Gastroesophageal sphincter (tissue), 4 donors: ENCODE measurements around the gene PTCD1. TPM values are rescaled to one million over a fixed set of nuclear protein-coding genes. Genes with fewer than 3 reads are reported as not detected.

Source experiments
- ATAC-seq: fragments of 150-250 bp; one replicate; pipeline ENCODE4 v1.9.1; 2016; ENCODE audit warnings: mild to moderate bottlenecking, moderate library complexity
- H3K27ac ChIP-seq, 4 donors: fragments of 200-600 bp; sonication (generic) in 3 of 4; 1 replicate in 3 of 4; 2 replicates in 1 of 4; pipeline ENCODE4 v1.5.1; 2016 to 2019
- H3K27me3 ChIP-seq: fragments of 200-600 bp; sonication (generic); one replicate; pipeline ENCODE4 v1.5.1; 2019
- H3K36me3 ChIP-seq, 2 donors: fragments of 200-600 bp; sonication (generic); one replicate each; pipeline ENCODE4 v1.5.1; 2019; ENCODE audit warnings: control low read depth in 1 of 2
- H3K4me1 ChIP-seq, 3 donors: fragments of 200-600 bp; sonication (generic); 1 replicate in 2 of 3; 2 replicates in 1 of 3; pipeline ENCODE4 v1.5.1; 2016 to 2019; ENCODE audit warnings: control low read depth in 2 of 3
- H3K4me3 ChIP-seq, 2 donors: fragments of 200-600 bp; sonication (generic); one replicate each; pipeline ENCODE4 v1.5.1; 2019; ENCODE audit warnings: mild to moderate bottlenecking in 1 of 2, moderate library complexity in 1 of 2
- H3K9me3 ChIP-seq, 3 donors: fragments of 200-600 bp; sonication (generic); one replicate each; pipeline ENCODE4 v1.5.1; 2017 to 2019; ENCODE audit warnings: control low read depth in 2 of 3
- EP300 ChIP-seq: sonication (generic); formaldehyde crosslinking; IDR thresholded peaks from one replicate; pipeline ENCODE4 v1.6.1; 2017; ENCODE audit warnings: antibody characterized with exemption, mild to moderate bottlenecking
- POLR2A ChIP-seq, 2 donors: fragments of 450-650 bp; IDR thresholded peaks; one replicate each; pipeline ENCODE4 v1.6.1; 2017; ENCODE audit warnings: antibody characterized with exemption in 2 of 2, mild to moderate bottlenecking in 2 of 2, moderate library complexity in 1 of 2
- POLR2AphosphoS5 ChIP-seq: sonication (generic); formaldehyde crosslinking; IDR thresholded peaks from one replicate; pipeline ENCODE4 v1.6.1; 2017; ENCODE audit warnings: antibody characterized with exemption
- WGBS, 2 donors: methylation state at CpG; one replicate each; pipeline ENCODE4 v1.1.5; 2018; ENCODE audit warnings: low coverage in 1 of 2; 5-methylcytosine and 5-hydroxymethylcytosine counted together
- total RNA-seq, 4 donors: library from RNA; depleted of rRNA; stranded (reverse); fragments of >200 nt; gene quantifications; one replicate each; pipeline ENCODE4 v1.1.0, GENCODE V29; 2016
- TF ChIP-seq, protein P1 (sequence below), 4 experiments: fragments of 200-600 bp in 2 of 4; fragments of 450-650 bp in 2 of 4; sonication (generic) in 1 of 4; IDR thresholded peaks; one replicate each; pipeline ENCODE4 v1.5.1; 2017 to 2019; ENCODE audit warnings: antibody characterized with exemption in 4 of 4, mild to moderate bottlenecking in 2 of 4, moderate library complexity in 2 of 4

Gene PTCD1
- total RNA-seq, 4 donors from 2014 or later: 6.2 to 10.8 (median 7.3) TPM

DNA sequence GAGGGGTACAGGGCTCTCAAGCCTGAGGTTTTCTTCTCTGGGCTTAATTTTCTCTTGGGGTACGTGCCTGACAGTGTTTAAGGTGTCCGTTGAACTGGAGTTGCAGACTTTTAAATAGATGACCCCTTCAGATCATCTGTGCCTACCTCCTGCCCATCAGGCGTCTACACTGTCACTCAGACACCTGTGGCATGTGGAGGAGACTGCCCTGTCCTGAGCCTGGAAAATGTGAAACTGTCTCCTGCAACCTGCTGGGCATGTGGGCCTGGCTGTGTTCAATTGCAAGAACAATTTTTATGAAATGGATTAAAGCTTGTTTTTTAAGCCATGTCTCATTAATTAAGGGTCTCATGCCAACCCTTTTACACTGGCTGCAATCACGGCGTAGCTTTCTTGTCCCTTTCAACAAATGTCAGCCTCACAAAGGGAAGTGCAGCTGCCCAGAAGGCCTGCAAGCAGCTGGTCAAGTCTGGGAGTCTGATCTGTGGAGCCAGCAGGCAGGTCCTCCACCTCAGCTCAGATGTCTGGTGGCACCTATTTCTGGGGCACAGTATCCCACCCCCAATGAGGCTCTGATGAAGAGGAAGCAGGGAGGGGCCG, 18.6 kb upstream of the PTCD1 start:
- H3K9me3 ChIP-seq: no peaks in the 10 kb centered on the region
- H3K27me3 ChIP-seq: no peaks in the 10 kb centered on the region
- H3K4me3 ChIP-seq: no peak overlapping the region
- no peak for ATAC-seq
- 51 to 100% methylated on average over 1 to 4 of the region's 6 CpGs for WGBS, 2 donors
- TF ChIP-seq, protein P1, sequence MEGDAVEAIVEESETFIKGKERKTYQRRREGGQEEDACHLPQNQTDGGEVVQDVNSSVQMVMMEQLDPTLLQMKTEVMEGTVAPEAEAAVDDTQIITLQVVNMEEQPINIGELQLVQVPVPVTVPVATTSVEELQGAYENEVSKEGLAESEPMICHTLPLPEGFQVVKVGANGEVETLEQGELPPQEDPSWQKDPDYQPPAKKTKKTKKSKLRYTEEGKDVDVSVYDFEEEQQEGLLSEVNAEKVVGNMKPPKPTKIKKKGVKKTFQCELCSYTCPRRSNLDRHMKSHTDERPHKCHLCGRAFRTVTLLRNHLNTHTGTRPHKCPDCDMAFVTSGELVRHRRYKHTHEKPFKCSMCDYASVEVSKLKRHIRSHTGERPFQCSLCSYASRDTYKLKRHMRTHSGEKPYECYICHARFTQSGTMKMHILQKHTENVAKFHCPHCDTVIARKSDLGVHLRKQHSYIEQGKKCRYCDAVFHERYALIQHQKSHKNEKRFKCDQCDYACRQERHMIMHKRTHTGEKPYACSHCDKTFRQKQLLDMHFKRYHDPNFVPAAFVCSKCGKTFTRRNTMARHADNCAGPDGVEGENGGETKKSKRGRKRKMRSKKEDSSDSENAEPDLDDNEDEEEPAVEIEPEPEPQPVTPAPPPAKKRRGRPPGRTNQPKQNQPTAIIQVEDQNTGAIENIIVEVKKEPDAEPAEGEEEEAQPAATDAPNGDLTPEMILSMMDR (IDR thresholded peaks at IDR 0.05): no peak
- TF ChIP-seq EP300 (no peak), POLR2AphosphoS5 (no peak), POLR2A (IDR thresholded peaks at IDR 0.05) (no peak)
- no peak overlapping the region for H3K27ac ChIP-seq
- peaks cover 0 to 24% (median 4%) of the 10 kb centered on the region in 3 donors for H3K4me1 ChIP-seq
- peaks cover 0 to 93% of the 10 kb centered on the region in 2 donors for H3K36me3 ChIP-seq

DNA sequence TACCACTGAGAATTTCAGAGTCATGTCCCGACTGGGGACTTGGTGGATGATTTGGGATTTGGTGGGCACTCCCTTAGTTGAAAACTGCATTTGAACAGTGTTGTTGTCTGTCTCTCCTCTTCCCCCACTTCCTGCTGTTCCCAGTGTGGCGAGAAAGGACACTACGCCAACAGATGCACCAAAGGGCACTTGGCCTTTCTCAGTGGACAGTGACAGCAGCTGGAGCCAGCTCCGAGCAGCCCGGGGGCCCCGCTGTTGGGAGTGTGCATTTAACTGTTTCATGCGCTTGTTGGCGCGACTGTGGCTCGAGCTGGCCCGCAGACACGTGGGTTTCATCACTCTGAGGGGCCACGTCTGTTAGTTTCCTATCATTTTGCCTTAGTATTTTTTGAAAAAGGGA, 17.7 kb upstream of the PTCD1 start:
- Histone ChIP-seq H3K9me3 (no peaks in the 10 kb centered on the region), H3K36me3 (peaks cover 0 to 97% of the 10 kb centered on the region in 2 donors), H3K27me3 (no peaks in the 10 kb centered on the region), H3K27ac (no peak overlapping the region), H3K4me1 (peaks cover 0 to 17% (median 4%) of the 10 kb centered on the region in 3 donors), H3K4me3 (no peak overlapping the region)
- 72 to 79% methylated on average over 3 of the region's 13 CpGs for WGBS, 2 donors
- ATAC-seq: no peak
- no peak for TF ChIP-seq EP300
- TF ChIP-seq POLR2AphosphoS5: no peak
- TF ChIP-seq POLR2A (IDR thresholded peaks at IDR 0.05): no peak
- TF ChIP-seq, protein P1 (IDR thresholded peaks at IDR 0.05): no peak

DNA sequence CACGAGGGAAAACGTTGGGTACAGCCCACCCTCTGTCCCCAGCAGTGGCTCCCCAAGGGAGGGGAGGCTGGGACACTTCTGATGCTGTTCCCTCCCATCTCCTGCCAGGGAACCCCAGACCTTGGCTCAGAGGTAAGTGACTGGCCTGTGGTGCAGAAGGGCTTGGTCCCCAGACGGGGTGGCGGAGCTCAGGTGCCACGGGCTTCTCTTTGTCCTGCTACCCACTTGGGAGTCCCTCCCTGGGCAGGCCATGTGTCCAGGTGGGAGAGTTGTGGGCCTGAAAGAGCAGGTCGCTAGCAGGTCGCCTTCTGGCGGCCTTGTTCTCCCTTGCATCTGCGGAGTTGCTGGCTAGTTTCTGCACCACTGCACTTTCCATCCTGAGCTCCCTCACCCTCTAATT, 17.3 kb upstream of the PTCD1 start:
- WGBS, 2 donors: 50 to 55% methylated on average over 2 of the region's 9 CpGs
- no peak for ATAC-seq
- peaks cover 0 to 100% of the 10 kb centered on the region in 2 donors for H3K36me3 ChIP-seq
- H3K4me3 ChIP-seq: no peak overlapping the region
- no peaks in the 10 kb centered on the region for H3K27me3 ChIP-seq
- H3K27ac ChIP-seq: no peak overlapping the region
- no peaks in the 10 kb centered on the region for H3K9me3 ChIP-seq
- TF ChIP-seq, protein P1 (IDR thresholded peaks at IDR 0.05): no peak
- TF ChIP-seq POLR2A (IDR thresholded peaks at IDR 0.05): no peak
- no peak for TF ChIP-seq EP300
- TF ChIP-seq POLR2AphosphoS5: no peak
- peaks cover 0 to 13% (median 2%) of the 10 kb centered on the region in 3 donors for H3K4me1 ChIP-seq

DNA sequence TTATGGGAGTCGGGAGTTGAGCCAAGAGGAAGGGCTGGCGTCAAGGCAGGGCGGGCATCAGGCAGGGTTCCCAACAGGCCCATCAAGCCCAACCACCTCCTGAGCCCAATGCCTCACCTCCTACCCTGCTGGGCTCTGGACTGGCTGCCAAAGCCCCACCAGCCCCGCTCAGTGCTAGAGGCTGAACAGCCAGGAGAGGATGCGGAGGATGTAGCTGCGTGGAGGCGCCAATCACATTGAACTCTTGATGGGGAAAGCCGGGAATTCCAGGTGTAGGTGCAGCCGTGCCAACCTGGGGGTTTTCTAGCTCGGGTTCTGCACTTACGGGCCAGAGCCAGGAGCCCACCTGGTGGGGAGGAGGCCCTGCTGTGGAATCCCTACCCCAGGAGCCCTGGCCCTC, 14.5 kb upstream of the PTCD1 start:
- no CpG with 5 or more reads among the region's 11 CpGs for WGBS, 2 donors
- ATAC-seq: no peak
- H3K4me1 ChIP-seq: no peaks in the 10 kb centered on the region

DNA sequence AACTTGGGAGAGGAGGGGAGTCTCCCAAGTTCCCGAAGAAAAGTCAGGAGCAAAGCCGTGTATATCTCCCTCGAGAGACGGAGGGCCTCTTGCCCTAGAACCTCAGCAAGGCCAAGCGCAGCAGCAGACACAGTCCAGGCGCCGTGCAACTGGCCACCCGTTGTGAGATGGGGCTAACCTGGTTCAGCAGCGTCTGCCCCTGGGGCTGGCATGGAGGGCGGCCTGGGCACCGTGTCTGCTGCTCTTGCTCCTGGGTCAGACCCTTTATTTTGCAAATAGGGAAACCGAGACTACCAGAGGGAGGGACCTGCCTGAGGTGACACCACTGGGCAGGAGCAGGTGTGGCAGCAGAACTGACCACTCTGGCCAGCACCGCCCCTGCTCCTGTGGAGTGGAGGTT, 13.9 kb upstream of the PTCD1 start:
- H3K36me3 ChIP-seq: peaks cover 0 to 100% of the 10 kb centered on the region in 2 donors
- H3K4me3 ChIP-seq: no peak overlapping the region
- no peaks in the 10 kb centered on the region for H3K9me3 ChIP-seq
- no peak for TF ChIP-seq POLR2AphosphoS5
- no peak for TF ChIP-seq POLR2A (IDR thresholded peaks at IDR 0.05)
- TF ChIP-seq, protein P1 (IDR thresholded peaks at IDR 0.05): no peak
- no peak for TF ChIP-seq EP300
- H3K27me3 ChIP-seq: no peaks in the 10 kb centered on the region
- ATAC-seq: no peak
- H3K27ac ChIP-seq: no peak overlapping the region
- WGBS, 2 donors: no CpG with 5 or more reads among the region's 13 CpGs
- H3K4me1 ChIP-seq: no peaks in the 10 kb centered on the region

More for the DNA sequence above, 14.5 kb upstream of the PTCD1 start:
- Histone ChIP-seq H3K9me3 (no peaks in the 10 kb centered on the region), H3K4me3 (no peak overlapping the region), H3K27me3 (no peaks in the 10 kb centered on the region), H3K27ac (no peak overlapping the region), H3K36me3 (peaks cover 0 to 100% of the 10 kb centered on the region in 2 donors)
- TF ChIP-seq POLR2A (IDR thresholded peaks at IDR 0.05): no peak
- no peak for TF ChIP-seq POLR2AphosphoS5
